GM12878 (cell line): ENCODE results near the gene SEPHS1. TPM values are rescaled to one million over a fixed set of nuclear protein-coding genes. Genes with fewer than 3 reads are reported as not detected.

ENCODE experiments used
- ATAC-seq: fragments of 200-7000 bp; cut with Tn5 transposase; 3 replicates; pipeline ENCODE4 v1.9.1; 2020; ENCODE audit warnings: mild to moderate bottlenecking, moderate library complexity
- BruUV-seq: library from RNA; stranded (reverse); fragments of 400-500 nt; replicated peaks from 2 replicates; lab custom pipeline; 2021; lab: Mats Ljungman, UMichigan
- CTCF ChIA-PET: fragments of 300-600 bp; sonication (Branson Sonifier 250); formaldehyde crosslinking; extraction: SDS; loops from one replicate; lab custom pipeline; 2021; ENCODE audit warnings: inconsistent platforms; lab: Yijun Ruan, JAX
- POLR2A ChIA-PET: fragments of 350-600 bp; formaldehyde crosslinking; extraction: SDS; loops from one replicate; lab custom pipeline; 2021; ENCODE audit warnings: inconsistent platforms; lab: Charles Lee
- RAD21 ChIA-PET: fragments of 300-600 bp; sonication (Branson Sonifier 250); formaldehyde crosslinking; loops from one replicate; lab custom pipeline; 2023; ENCODE audit warnings: antibody characterized with exemption; ENCODE audit not compliant: unreplicated experiment; lab: Charles Lee
- SMC1A ChIA-PET: fragments of 300-600 bp; sonication (Branson Sonifier 250); formaldehyde crosslinking; loops from one replicate; lab custom pipeline; 2023; ENCODE audit not compliant: unreplicated experiment, uncharacterized antibody; lab: Charles Lee
- DNase-seq: peaks from one replicate; pipeline ENCODE4 v3.0.0-alpha.2; 2011; ENCODE audit warnings: low read depth, low spot score
- FAIRE-seq: peaks from 3 replicates; lab custom pipeline; 2011; peaks lifted over from hg19 to GRCh38; lab: Jason Lieb, UNC
- H2AFZ ChIP-seq: 2 replicates; pipeline ENCODE4 v1.6.0; 2011; ENCODE audit warnings: low read depth, low read length, control low read depth; ENCODE audit not compliant: control insufficient read depth
- H3K27ac ChIP-seq: 2 replicates; pipeline ENCODE4 v1.5.1; 2011; ENCODE audit warnings: control low read depth; ENCODE audit not compliant: control insufficient read depth, insufficient read depth
- H3K27me3 ChIP-seq, 2 experiments: replicated peaks in 1 of 2; 2 replicates each; pipeline versions ENCODE4 v1.6.0 to v1.6.1; 2011; ENCODE audit warnings: low read length in 1 of 2; ENCODE audit not compliant: control insufficient read depth in 2 of 2, insufficient read depth in 2 of 2
- H3K36me3 ChIP-seq, 2 experiments: 2 replicates each; pipeline ENCODE4 v1.5.1; 2011; ENCODE audit warnings: low read length in 1 of 2; ENCODE audit not compliant: control insufficient read depth in 2 of 2, insufficient read depth in 2 of 2
- H3K4me1 ChIP-seq: 2 replicates; pipeline ENCODE4 v1.6.1; 2011; ENCODE audit warnings: mild to moderate bottlenecking, low read length, moderate library complexity, mixed read lengths; ENCODE audit not compliant: control insufficient read depth, insufficient read depth
- H3K4me2 ChIP-seq: 2 replicates; pipeline ENCODE4 v1.6.0; 2011; ENCODE audit warnings: control low read depth; ENCODE audit not compliant: control insufficient read depth, insufficient read depth
- H3K4me3 ChIP-seq: fragments of 200-600 bp; sonication (generic); 2 replicates; pipeline ENCODE4 v1.5.1; 2016
- H3K79me2 ChIP-seq: 2 replicates; pipeline ENCODE4 v1.6.0; 2011; ENCODE audit warnings: low read length; ENCODE audit not compliant: control insufficient read depth, insufficient read depth
- H3K9ac ChIP-seq: 2 replicates; pipeline ENCODE4 v1.8.0; 2011; ENCODE audit warnings: low read length, control low read depth, mixed read lengths; ENCODE audit not compliant: control insufficient read depth, insufficient read depth
- H3K9me3 ChIP-seq: replicated peaks from 3 replicates; pipeline ENCODE4 v1.5.1; 2011; ENCODE audit warnings: mild to moderate bottlenecking, low read length; ENCODE audit not compliant: control insufficient read depth, insufficient read depth
- H4K20me1 ChIP-seq: 2 replicates; pipeline ENCODE4 v1.6.0; 2011; ENCODE audit not compliant: control insufficient read depth, insufficient read depth
- ATF3 ChIP-seq: IDR thresholded peaks from 2 replicates; pipeline ENCODE4 v1.6.1; 2011; ENCODE audit warnings: low read depth, mild to moderate bottlenecking, low read length, moderate library complexity, borderline replicate concordance; ENCODE audit errors: extremely low read depth
- CHD2 ChIP-seq: IDR thresholded peaks from 2 replicates; pipeline ENCODE4 v1.6.1; 2011; ENCODE audit warnings: low read depth, low read length, improper control_type of control experiment, borderline replicate concordance
- CHD4 ChIP-seq: fragments of 200-600 bp; sonication (generic); IDR thresholded peaks from 2 replicates; pipeline ENCODE4 v1.6.1; 2016; ENCODE audit warnings: mild to moderate bottlenecking
- CREB1 ChIP-seq: IDR thresholded peaks from 2 replicates; pipeline ENCODE4 v1.6.1; 2012; ENCODE audit warnings: low read depth, mild to moderate bottlenecking, inconsistent platforms
- CTCF ChIP-seq, 3 experiments: IDR thresholded peaks in 2 of 3; conservative IDR thresholded peaks in 1 of 3; 2 replicates each; pipeline ENCODE4 v1.5.1; 2011; ENCODE audit warnings: low read depth in 3 of 3, low read length in 3 of 3, mild to moderate bottlenecking in 3 of 3, control low read depth in 2 of 3, moderate library complexity in 2 of 3, inconsistent platforms in 1 of 3, mixed read lengths in 1 of 3; ENCODE audit not compliant: control insufficient read depth in 2 of 3, insufficient read depth in 1 of 3; ENCODE audit errors: extremely low read depth in 1 of 3
- EGR1 ChIP-seq, 2 experiments: IDR thresholded peaks; 1 replicate in 1 of 2; 2 replicates in 1 of 2; pipeline ENCODE4 v1.6.1; 2011 to 2012; ENCODE audit warnings: low read depth in 2 of 2, low read length in 2 of 2, borderline replicate concordance in 1 of 2, mild to moderate bottlenecking in 1 of 2, moderate library complexity in 1 of 2
- ETV6 ChIP-seq, 2 experiments: fragments of 450-650 bp in 1 of 2; IDR thresholded peaks in 1 of 2; conservative IDR thresholded peaks in 1 of 2; 2 replicates each; pipeline ENCODE4 v1.6.1; 2014; ENCODE audit warnings: antibody characterized with exemption in 1 of 2, borderline replicate concordance in 1 of 2, low read depth in 1 of 2, mild to moderate bottlenecking in 1 of 2, moderate library complexity in 1 of 2
- GABPA ChIP-seq: IDR thresholded peaks from 2 replicates; pipeline ENCODE4 v1.6.1; 2014; ENCODE audit warnings: antibody characterized with exemption, low read depth, mild to moderate bottlenecking, inconsistent platforms
- NFIC ChIP-seq: IDR thresholded peaks from 2 replicates; pipeline ENCODE4 v1.6.1; 2012; ENCODE audit warnings: low read depth, mild to moderate bottlenecking, inconsistent platforms, low read length, moderate library complexity
- POLR2AphosphoS2 ChIP-seq: IDR thresholded peaks from 2 replicates; pipeline ENCODE4 v1.6.1; 2011; ENCODE audit warnings: low read depth, mild to moderate bottlenecking, low read length, improper control_type of control experiment, moderate library complexity
- STAT1 ChIP-seq: fragments of 450-650 bp; conservative IDR thresholded peaks from 2 replicates; pipeline ENCODE4 v1.6.1; 2014; ENCODE audit warnings: antibody characterized with exemption, mild to moderate bottlenecking
- USF1 ChIP-seq: IDR thresholded peaks from 2 replicates; pipeline ENCODE4 v1.6.1; 2011; ENCODE audit warnings: borderline replicate concordance, low read depth, mild to moderate bottlenecking, moderate library complexity, mixed read lengths, low read length; ENCODE audit not compliant: insufficient read depth; ENCODE audit errors: extremely low read length
- ZNF687 ChIP-seq: fragments of 450-650 bp; IDR thresholded peaks from 2 replicates; pipeline ENCODE4 v1.6.1; 2017; ENCODE audit warnings: mild to moderate bottlenecking, moderate library complexity
- WGBS: methylation state at CpG from one replicate; pipeline ENCODE4 v1.1.6; 2016; ENCODE audit warnings: low lambda C conversion rate; ENCODE audit not compliant: insufficient replicate concordance, insufficient coverage; ENCODE audit errors: missing lambda C conversion rate; 5-methylcytosine and 5-hydroxymethylcytosine counted together
- in situ Hi-C: fragments of 300-500 bp; cut with MboI; formaldehyde crosslinking; loops from 9 replicates; pipeline ENCODE4 v1.14.3; 2018; ENCODE audit warnings: mixed read lengths
- intact Hi-C: fragments of 100-400 bp; cut with micrococcal nuclease; formaldehyde crosslinking; loops from one replicate; pipeline ENCODE4 v1.14.2; 2022; ENCODE audit not compliant: unreplicated experiment
- polyA plus RNA-seq, 11 experiments: library from polyadenylated mRNA; depleted of rRNA in 4 of 11; unstranded in 6 of 11; stranded (reverse) in 5 of 11; fragments of >200 nt; fragmentation: Nextera tagmentation in 4 of 11; fragmentation: Illumina TruSeq in 1 of 11; extraction: Ambion mirVana in 4 of 11; extraction: Trizol in 1 of 11; gene quantifications; 1 replicate in 1 of 11; 2 replicates in 10 of 11; pipeline versions ENCODE4 v1.2.1 to v1.2.3, GENCODE V29; 2011 to 2016; ENCODE audit warnings: inconsistent platforms in 2 of 11, missing spikeins in 2 of 11, low read depth in 1 of 11
- total RNA-seq, 4 experiments: library from RNA; depleted of rRNA in 3 of 4; stranded (reverse); fragments of >200 nt in 3 of 4; fragmentation: Illumina TruSeq in 1 of 4; extraction: Trizol in 1 of 4; gene quantifications; 2 replicates each; pipeline versions ENCODE4 v1.2.1 to v1.2.3, GENCODE V29; 2013 to 2021

The SEPHS1 gene
- total and polyA plus RNA-seq, 10 of the 15 experiments (the other 5 are each of a cell fraction or from before 2014, with no cell fraction given): 14.7 to 85.4 (median 48.5) TPM

- TF ChIP-seq EGR1 (IDR thresholded peaks at IDR 0.05; ENCODE audit: borderline replicate concordance in 1 of 2, low read depth in 2 of 2, low read length in 2 of 2) (no peak), ETV6 (conservative IDR thresholded peaks at IDR 0.05 in 1 of 2, IDR thresholded peaks at IDR 0.05 in 1 of 2; ENCODE audit: borderline replicate concordance in 1 of 2, low read depth in 1 of 2) (no peak), CTCF (IDR thresholded peaks at IDR 0.05 in 2 of 3, conservative IDR thresholded peaks at IDR 0.05 in 1 of 3; ENCODE audit: control insufficient read depth in 2 of 3, extremely low read depth in 1 of 3, insufficient read depth in 1 of 3, low read depth in 3 of 3, low read length in 3 of 3) (no peak)
Measured at GRCh38 chr10:13298748-13299436, 49.2 kb downstream of the SEPHS1 start (continued).

GRCh38 chr10:13296476-13296875 is 51.6 kb downstream of the SEPHS1 start:
- DNase-seq (no peak), ATAC-seq (no peak), FAIRE-seq (no peak)
- in situ Hi-C loops: no loop called here
- WGBS: 89% methylated on average over 10 of the region's 10 CpGs
- H3K36me3 ChIP-seq: no peaks in the 10 kb centered on the region
- no peaks in the 10 kb centered on the region for H4K20me1 ChIP-seq
- no peak overlapping the region for H3K4me3 ChIP-seq
- no peaks in the 10 kb centered on the region for H3K27me3 ChIP-seq
- SMC1A ChIA-PET: no interaction called here
- CTCF ChIA-PET: no interaction called here
- H3K79me2 ChIP-seq: no peaks in the 10 kb centered on the region
- RAD21 ChIA-PET: interaction anchor here (0.7 kb wide), 1 partner anchor 464 kb away, joined by 4 read pairs; no protein-coding TSS in a partner anchor
- BruUV-seq: no TSS peak
- POLR2A ChIA-PET: no interaction called here
- H3K4me2 ChIP-seq: no peak overlapping the region
- H3K9me3 ChIP-seq: no peaks in the 10 kb centered on the region
- no peak overlapping the region for H3K9ac ChIP-seq
- peaks cover 3% of the 10 kb centered on the region; the same call in 1 of the 2 replicates for H3K4me1 ChIP-seq
- H2AFZ ChIP-seq: no peak overlapping the region
- no peak overlapping the region for H3K27ac ChIP-seq
- intact Hi-C loops: no loop called here
- TF ChIP-seq POLR2AphosphoS2: no peak
- no peak for TF ChIP-seq CHD2
- no peak for TF ChIP-seq ATF3
- no peak for TF ChIP-seq CREB1
- TF ChIP-seq USF1: no peak
- no peak for TF ChIP-seq NFIC
- TF ChIP-seq ZNF687: no peak
- TF ChIP-seq CHD4: no peak
- no peak for TF ChIP-seq STAT1
- TF ChIP-seq GABPA: no peak
